ENCODE measurements around the gene SCTR.

Gene SCTR

GRCh38 chr2:119523952-119524694, at the start of gene SCTR:
SCTR (minus strand) TSS chr2:119524483; CDS start chr2:119524226, 257 bp downstream.
- in situ Hi-C loops (cut with HindIII; ENCODE audit: low sequenced_read_pairs): no loop called here

DNA sequence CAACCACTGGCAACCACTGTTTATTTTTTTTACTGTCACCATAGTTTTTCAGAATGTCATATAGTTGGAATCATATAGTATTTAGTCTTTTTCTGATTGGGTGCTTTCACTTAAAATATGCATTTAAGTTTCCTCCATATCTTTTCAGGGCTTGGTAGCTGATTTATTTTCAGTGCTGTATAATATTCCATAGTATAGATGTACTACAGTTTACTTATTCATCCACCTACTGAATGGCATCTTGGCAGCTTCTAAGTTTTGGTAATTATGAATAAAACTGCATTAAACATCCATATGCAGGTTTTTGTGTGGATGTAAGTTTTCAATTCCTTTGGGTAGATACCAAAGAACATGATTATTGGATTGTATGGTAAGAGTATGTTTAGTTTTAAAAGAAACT, 43.0 kb upstream of the SCTR start:
- in situ Hi-C loops (cut with HindIII; ENCODE audit: low sequenced_read_pairs): no loop called here

DNA sequence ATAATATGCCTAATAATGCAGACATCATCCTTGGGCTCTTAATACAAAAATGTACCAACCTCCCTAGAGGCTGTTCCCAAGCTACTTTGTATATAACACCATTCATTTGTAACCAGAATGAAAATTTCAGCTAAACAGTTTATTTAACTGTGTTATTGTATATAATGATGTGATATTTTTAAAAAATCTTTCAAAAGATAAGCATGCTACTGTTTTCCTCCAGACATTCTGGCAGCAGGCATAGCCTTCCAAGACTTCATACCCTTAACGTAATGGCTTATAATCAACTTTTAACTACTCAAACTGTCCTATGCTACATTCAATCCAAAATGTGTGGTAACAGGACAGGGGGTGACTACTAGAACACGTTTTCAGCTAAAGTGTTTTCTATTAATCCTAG, 41.2 kb upstream of the SCTR start:
- in situ Hi-C loops (cut with HindIII; ENCODE audit: low sequenced_read_pairs): no loop called here

GRCh38 chr2:119553687-119554344, 29.5 kb upstream of the SCTR start:
- in situ Hi-C loops (cut with HindIII; ENCODE audit: low sequenced_read_pairs): no loop called here

- in situ Hi-C loops (cut with HindIII; ENCODE audit: low sequenced_read_pairs): no loop called here
Measured at GRCh38 chr2:119552902-119553301, 28.6 kb upstream of the SCTR start.

DNA sequence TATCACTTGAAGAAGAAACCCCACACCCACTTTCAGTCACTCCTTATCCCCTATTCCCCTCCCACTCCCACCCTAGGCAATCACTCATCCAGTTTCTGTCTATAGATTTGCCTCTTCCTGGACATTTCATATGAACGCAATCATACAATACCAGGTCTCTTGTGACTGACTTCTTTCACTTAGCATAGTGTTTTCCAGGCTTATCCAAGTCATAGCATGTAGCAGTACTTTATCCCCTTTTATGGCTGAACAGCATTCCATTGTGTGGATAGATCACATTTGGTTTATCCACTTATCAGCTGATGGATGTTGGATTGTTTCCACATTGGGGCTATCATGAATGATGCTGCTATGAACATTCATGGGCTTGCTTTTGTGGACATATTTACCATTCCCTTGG, 26.6 kb upstream of the SCTR start:
- in situ Hi-C loops (cut with HindIII; ENCODE audit: low sequenced_read_pairs): no loop called here

DNA sequence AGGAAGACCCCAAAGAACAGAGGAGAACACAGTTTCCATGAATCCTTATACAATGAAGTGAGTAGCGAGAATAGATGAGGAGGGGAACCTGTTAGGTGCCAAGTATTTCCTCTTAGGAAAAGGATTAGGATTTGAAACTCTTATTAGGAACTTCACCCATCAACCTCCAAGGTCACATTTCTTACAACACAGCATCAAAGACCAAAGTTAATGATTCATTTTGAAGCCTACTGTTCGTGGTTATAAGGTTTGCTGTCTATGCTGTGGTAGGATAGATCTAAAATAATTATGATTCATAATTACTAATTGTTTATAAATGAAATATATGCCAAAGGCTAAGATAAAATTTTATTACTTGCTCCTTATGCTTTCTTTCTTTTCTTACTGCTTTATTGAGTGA, 26.1 kb upstream of the SCTR start:
- in situ Hi-C loops (cut with HindIII; ENCODE audit: low sequenced_read_pairs): no loop called here

DNA sequence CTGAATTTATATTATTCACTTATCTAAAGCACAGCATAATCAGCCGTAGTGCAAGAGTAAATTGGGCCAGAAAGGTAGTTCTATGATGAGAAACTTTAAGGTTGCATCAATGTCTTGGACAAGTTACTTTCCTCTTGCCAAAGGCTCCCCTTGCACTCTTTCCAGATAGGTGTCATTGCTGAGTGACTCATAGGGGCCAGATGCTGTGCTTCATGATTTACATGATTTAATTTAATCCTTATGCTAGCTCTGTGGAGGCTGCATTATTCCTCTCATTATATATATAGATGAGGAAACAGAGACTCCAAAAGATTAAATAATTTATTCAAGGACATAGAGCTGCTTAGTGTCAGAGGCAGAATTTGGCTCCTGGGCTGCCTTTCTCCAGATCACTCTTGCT, 25.0 kb upstream of the SCTR start:
- in situ Hi-C loops (cut with HindIII; ENCODE audit: low sequenced_read_pairs): no loop called here

- in situ Hi-C loops (cut with HindIII; ENCODE audit: low sequenced_read_pairs): no loop called here
Measured at GRCh38 chr2:119548516-119549120, 24.3 kb upstream of the SCTR start.

GRCh38 chr2:119546447-119546767, 22.1 kb upstream of the SCTR start:
- in situ Hi-C loops (cut with HindIII; ENCODE audit: low sequenced_read_pairs): no loop called here

GRCh38 chr2:119545754-119546446, 21.6 kb upstream of the SCTR start:
- in situ Hi-C loops (cut with HindIII; ENCODE audit: low sequenced_read_pairs): no loop called here

DNA sequence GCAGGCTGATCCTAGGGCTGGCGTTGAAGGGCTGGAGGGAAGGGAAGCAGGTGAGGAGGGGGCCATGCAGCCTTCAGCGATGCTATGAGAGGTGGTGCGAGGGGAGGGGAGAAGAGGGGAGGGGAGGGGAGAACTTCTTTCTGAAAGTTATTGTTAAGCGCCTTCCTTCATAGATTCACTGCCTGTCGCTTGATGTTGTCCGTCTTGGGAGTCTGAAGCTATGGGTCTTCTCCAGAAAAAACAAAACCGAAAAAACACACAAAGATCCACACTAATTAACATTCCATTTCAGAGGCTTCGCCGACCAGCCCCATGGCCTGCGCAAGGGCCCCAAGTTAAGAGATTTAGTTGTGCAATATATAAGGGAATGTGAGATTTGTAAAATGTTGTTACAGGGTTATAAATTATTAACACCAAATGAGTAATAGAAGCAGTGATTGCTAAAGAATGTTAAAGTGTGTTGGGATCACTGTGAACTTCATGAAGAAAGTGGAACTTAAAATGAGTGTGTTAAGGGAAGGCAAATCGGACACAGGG, 20.7 kb upstream of the SCTR start:
- in situ Hi-C loops (cut with HindIII; ENCODE audit: low sequenced_read_pairs): loop anchor here (5.0 kb wide), 1 partner anchor 68 kb away; no protein-coding TSS in a partner anchor

DNA sequence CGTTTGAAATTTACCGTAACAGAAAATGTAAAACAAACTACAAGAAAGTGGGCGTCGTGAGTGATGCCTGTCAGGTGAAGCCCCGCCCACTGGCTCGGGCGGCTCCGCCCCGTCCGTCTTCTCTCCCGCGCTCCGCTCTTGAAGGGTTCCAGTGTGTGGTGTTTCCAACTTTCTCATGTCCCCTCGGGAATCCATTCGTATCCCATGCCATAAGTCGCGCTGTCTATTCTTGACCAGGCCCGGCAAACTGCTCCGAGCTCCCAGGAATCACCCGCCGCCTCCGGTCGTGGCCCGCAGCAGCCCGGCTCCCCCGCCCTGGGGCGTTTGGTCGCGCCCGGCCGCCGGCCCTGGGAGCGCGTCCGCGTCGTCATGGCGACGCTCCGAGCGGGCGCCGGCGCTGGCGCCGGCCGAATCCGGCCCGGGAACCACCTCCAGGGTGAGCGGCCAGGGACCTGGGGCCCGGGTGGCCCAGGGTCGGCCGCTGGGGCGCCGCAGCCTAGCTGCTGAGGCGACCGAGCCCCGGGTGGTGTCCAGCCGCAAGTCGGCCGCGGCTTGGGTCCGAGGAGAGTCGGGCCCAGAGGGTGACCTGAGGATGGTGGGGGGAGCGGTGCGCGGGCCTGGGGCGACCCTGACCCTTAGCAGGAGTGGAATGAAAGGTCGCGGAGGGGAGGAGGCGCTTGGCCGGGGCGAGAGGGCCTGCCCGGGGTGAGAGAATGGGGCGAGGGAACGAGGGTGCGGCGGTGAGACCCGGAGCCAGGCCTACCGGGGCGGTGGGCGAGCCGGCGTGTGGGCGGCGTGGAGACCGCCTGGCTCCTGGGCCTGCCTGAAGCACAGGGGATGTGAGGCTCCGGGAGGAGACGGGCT, 20.0 kb upstream of the SCTR start, which contains the start of gene CFAP221:
Gene CFAP221 (plus strand): TSS at position 375 of the 864 bp plus-strand sequence. CDS start 1,683 bp downstream, outside the sequence.
- in situ Hi-C loops (cut with HindIII; ENCODE audit: low sequenced_read_pairs): loop anchor here (5.0 kb wide), 1 partner anchor 67 kb away; no protein-coding TSS in a partner anchor

DNA sequence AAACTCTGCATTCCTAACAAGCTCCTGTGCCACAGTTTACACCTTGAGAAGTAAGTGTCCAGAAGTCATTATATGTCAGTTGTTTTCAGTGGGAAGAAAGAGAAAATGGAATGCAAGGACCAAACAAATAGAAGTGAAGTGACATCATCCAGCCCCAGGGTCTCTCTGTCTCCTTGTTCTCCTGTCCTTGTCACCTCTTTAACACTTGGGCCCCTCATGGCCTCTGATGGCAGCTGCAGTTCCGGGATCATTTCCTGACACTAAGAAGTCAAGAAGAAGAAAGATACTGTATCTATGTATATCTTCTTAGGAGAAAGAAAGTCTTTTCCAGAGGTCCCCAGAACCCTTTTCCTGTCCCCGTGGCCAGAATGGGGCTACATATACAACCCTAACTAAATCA, 17.2 kb upstream of the SCTR start:
- in situ Hi-C loops (cut with HindIII; ENCODE audit: low sequenced_read_pairs): loop anchor here (5.0 kb wide), 1 partner anchor 64 kb away; no protein-coding TSS in a partner anchor

DNA sequence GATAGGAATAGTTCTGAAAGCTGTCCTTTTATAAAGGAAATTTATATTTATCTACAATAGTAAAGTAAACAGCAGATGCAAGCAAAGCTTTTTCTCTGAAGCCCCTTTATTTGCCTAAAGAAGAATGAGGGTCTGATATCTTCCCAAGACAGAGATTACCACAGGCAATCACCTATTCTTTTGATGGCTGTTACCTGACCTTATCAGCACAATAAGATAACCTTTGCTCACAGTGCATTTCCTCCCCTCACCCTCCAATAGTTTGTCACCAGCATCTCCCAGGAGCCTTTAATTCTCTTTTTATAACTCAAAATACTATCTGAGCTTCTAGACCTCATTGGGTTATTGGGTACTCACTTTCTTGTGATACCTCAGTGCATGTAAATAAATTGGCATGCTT, 13.5 kb upstream of the SCTR start:
- in situ Hi-C loops (cut with HindIII; ENCODE audit: low sequenced_read_pairs): no loop called here

GRCh38 chr2:119536707-119537106, 12.4 kb upstream of the SCTR start:
- in situ Hi-C loops (cut with HindIII; ENCODE audit: low sequenced_read_pairs): no loop called here

GRCh38 chr2:119536211-119536610, 11.9 kb upstream of the SCTR start:
- in situ Hi-C loops (cut with HindIII; ENCODE audit: low sequenced_read_pairs): no loop called here

GRCh38 chr2:119533560-119533959, 9.3 kb upstream of the SCTR start:
- in situ Hi-C loops (cut with HindIII; ENCODE audit: low sequenced_read_pairs): no loop called here

GRCh38 chr2:119531292-119531691, 7.0 kb upstream of the SCTR start:
- in situ Hi-C loops (cut with HindIII; ENCODE audit: low sequenced_read_pairs): no loop called here

- in situ Hi-C loops (cut with HindIII; ENCODE audit: low sequenced_read_pairs): no loop called here
Measured at GRCh38 chr2:119527999-119528398, 3.7 kb upstream of the SCTR start.
